GM19239 (cell line): ENCODE data around the gene ACOXL.

Source experiments
- DNase-seq: peaks from one replicate; pipeline ENCODE4 v3.0.0; 2011; ENCODE audit warnings: low spot score; ENCODE audit not compliant: insufficient read length
- FAIRE-seq: peaks from 2 replicates; lab custom pipeline; 2011; peaks lifted over from hg19 to GRCh38; lab: Jason Lieb, UNC

Gene ACOXL

GRCh38 chr2:110816404-110817365 is 84.3 kb downstream of the ACOXL start:
- FAIRE-seq (no peak), DNase-seq (no peak)

GRCh38 chr2:110818767-110819481 is 86.6 kb downstream of the ACOXL start:
- no peak for FAIRE-seq
- no peak for DNase-seq

- FAIRE-seq: no peak
- DNase-seq: no peak
Measured at GRCh38 chr2:110819711-110820110, 87.3 kb downstream of the ACOXL start.

GRCh38 chr2:110820128-110820527 is 87.8 kb downstream of the ACOXL start:
- DNase-seq (no peak), FAIRE-seq (peak; percentile 26)

GRCh38 chr2:110823165-110823564 is 90.8 kb downstream of the ACOXL start:
- DNase-seq (no peak), FAIRE-seq (no peak)

GRCh38 chr2:110827511-110827910 is 95.1 kb downstream of the ACOXL start:
- FAIRE-seq (no peak), DNase-seq (no peak)

GRCh38 chr2:110828330-110828729 is 96.0 kb downstream of the ACOXL start:
- FAIRE-seq (no peak), DNase-seq (no peak)

GRCh38 chr2:110829413-110830146 is 97.2 kb downstream of the ACOXL start:
- DNase-seq: no peak

GRCh38 chr2:110832740-110833139 is 100.4 kb downstream of the ACOXL start:
- DNase-seq: no peak
- FAIRE-seq: no peak

More at GRCh38 chr2:110829413-110830146, 97.2 kb downstream of the ACOXL start:
- no peak for FAIRE-seq

- no peak for FAIRE-seq
- no peak for DNase-seq
Measured at GRCh38 chr2:110834134-110834827, 101.9 kb downstream of the ACOXL start.

- no peak for DNase-seq
- no peak for FAIRE-seq
Measured at GRCh38 chr2:110836671-110837070, 104.3 kb downstream of the ACOXL start.

GRCh38 chr2:110837446-110838409 is 105.4 kb downstream of the ACOXL start:
- no peak for DNase-seq
- no peak for FAIRE-seq

GRCh38 chr2:110838657-110839384 is 106.4 kb downstream of the ACOXL start:
- DNase-seq (no peak), FAIRE-seq (no peak)

- DNase-seq (no peak), FAIRE-seq (no peak)
Measured at GRCh38 chr2:110840508-110840907, 108.1 kb downstream of the ACOXL start.

- FAIRE-seq (no peak), DNase-seq (no peak)
Measured at GRCh38 chr2:110842048-110842447, 109.7 kb downstream of the ACOXL start.

GRCh38 chr2:110843496-110843895 is 111.1 kb downstream of the ACOXL start:
- FAIRE-seq (no peak), DNase-seq (no peak)

- FAIRE-seq (no peak), DNase-seq (no peak)
Measured at GRCh38 chr2:110843959-110844510, 111.7 kb downstream of the ACOXL start.

- DNase-seq (no peak), FAIRE-seq (no peak)
Measured at GRCh38 chr2:110847651-110848050, 115.3 kb downstream of the ACOXL start.
